CD4-positive, alpha-beta T cell treated with Interleukin-17A for 1 hour (primary cell): ENCODE results near the gene PTK6.

Experiments used
- DNase-seq: peaks from one replicate; pipeline ENCODE4 v3.0.0-alpha.2; 2020

PTK6 gene

GRCh38 chr20:63568986-63569949 is 32.1 kb upstream of the PTK6 start:
- no peak for DNase-seq

- DNase-seq, result peak; percentile 25
Measured at GRCh38 chr20:63568170-63568981, 31.2 kb upstream of the PTK6 start.

- DNase-seq, result peak; percentile 76
Measured at GRCh38 chr20:63567386-63568169, 30.4 kb upstream of the PTK6 start.

- peak; percentile 40 for DNase-seq
Measured at GRCh38 chr20:63567136-63567385, 29.9 kb upstream of the PTK6 start.

- DNase-seq, result no peak
Measured at GRCh38 chr20:63566395-63567135, 29.4 kb upstream of the PTK6 start.

GRCh38 chr20:63565699-63566335 is 28.6 kb upstream of the PTK6 start:
- no peak for DNase-seq

- no peak for DNase-seq
Measured at GRCh38 chr20:63565021-63565698, 28.0 kb upstream of the PTK6 start.

- no peak for DNase-seq
Measured at GRCh38 chr20:63564036-63564810, 27.0 kb upstream of the PTK6 start.

GRCh38 chr20:63563225-63563935 is 26.2 kb upstream of the PTK6 start:
- DNase-seq, result no peak

GRCh38 chr20:63562461-63563224 is 25.5 kb upstream of the PTK6 start:
- DNase-seq, result no peak

GRCh38 chr20:63561624-63562396 is 24.6 kb upstream of the PTK6 start:
- DNase-seq, result no peak

GRCh38 chr20:63560856-63561609 is 23.9 kb upstream of the PTK6 start:
- DNase-seq, result no peak

GRCh38 chr20:63560333-63560805 is 23.2 kb upstream of the PTK6 start:
- DNase-seq, result no peak

- DNase-seq, result peak; percentile 78
Measured at GRCh38 chr20:63559485-63560332, 22.5 kb upstream of the PTK6 start.

GRCh38 chr20:63558804-63559484 is 21.8 kb upstream of the PTK6 start:
- no peak for DNase-seq

- DNase-seq, result no peak
Measured at GRCh38 chr20:63557481-63557891, 20.3 kb upstream of the PTK6 start.
